ENCODE results near the gene TUBB4A.

DNA sequence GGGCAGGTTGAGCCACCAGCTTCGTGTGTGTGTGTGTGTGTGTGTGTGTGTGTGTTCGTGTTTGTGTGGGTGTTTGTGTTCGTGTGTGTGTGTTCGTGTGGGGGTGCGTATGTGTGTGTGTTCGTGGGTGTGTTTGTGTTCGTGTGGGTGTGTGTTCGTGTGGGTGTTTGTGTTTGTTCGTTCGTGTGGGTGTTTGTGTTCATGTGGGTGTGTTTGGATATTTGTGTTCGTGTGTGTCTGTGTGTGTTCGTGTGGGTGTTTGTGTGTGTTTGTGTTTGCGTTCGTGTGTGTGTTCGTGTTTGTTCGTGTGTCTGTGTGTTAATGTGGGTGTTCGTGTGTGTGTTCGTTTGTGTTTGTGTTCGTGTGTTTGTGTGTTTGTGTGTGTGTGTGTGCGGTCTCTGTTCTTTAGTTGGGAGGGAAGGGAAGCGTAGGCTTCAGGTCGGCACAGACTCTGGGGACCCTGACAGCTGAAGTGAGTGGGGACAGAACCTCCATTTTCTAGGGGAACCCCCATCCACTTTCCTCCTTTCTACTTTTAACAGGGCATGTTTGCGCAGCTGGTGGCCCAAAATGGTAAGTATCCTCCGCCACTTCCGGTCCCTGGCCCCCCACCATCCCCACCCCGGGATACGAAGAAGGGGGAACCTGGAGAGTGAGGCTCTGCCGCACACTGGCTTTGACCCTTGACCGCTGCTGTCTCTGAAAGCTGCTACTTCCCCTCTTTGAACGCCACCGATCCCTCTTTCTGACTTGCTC is 30.3 kb upstream of the TUBB4A start:
- TF ChIP-seq CTCF (IDR thresholded peaks at IDR 0.05) (no peak), NFE2L1 (CRISPR knock-in tag; IDR thresholded peaks at IDR 0.05) (no peak), NR3C1 (CRISPR knock-in tag; conservative IDR thresholded peaks at IDR 0.05; ENCODE audit: low read depth) (no peak), ELF4 (CRISPR knock-in tag; IDR thresholded peaks at IDR 0.05; ENCODE audit: low read depth) (no peak)
